Measurements from ENCODE around the gene DDX59.
"Not testable (repeated sequence)": the region's sequence is repeated elsewhere in the genome, so short reads cannot be mapped to it uniquely, and the experiment has no call there.

DDX59 gene

GRCh38 chr1:200646515-200646914 lies 23.2 kb downstream of the DDX59 start:
- no peaks in the 10 kb centered on the region for H3K27me3 ChIP-seq (ENCODE audit: control insufficient read depth, insufficient read depth, low read length)
- H3K27ac ChIP-seq (ENCODE audit: low read depth, low read length), result no peak overlapping the region
- H3K9ac ChIP-seq (ENCODE audit: low read depth, low read length), result no peak overlapping the region
- H3K4me3 ChIP-seq (ENCODE audit: low read depth, low read length), result no peak overlapping the region
- H3K4me1 ChIP-seq (ENCODE audit: control insufficient read depth, insufficient read depth, low read length), result no peaks in the 10 kb centered on the region
- peaks cover 44% of the 10 kb centered on the region for H3K36me3 ChIP-seq (ENCODE audit: control insufficient read depth, insufficient read depth, low read length)
- H3K9me3 ChIP-seq (ENCODE audit: control insufficient read depth, insufficient read depth, low read length), result no peaks in the 10 kb centered on the region

DNA sequence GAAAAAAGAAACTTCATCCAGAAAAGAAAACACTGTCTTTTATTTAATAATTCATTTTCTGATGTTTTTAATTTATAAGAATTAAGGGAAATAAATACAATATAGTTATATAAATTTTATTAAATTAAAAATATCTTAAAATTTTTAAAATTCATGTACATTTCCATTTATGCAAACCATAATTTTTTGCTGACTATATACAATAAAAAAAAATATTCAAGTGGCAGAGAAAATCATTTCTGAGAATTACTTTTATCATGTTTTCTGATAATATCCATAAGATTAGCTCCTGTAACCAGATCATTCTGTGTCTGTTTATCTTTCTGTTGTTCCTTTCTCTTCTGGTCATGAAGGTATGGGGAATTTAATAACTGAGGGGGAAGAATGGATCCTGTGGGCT lies 25.7 kb downstream of the DDX59 start:
- H3K9ac ChIP-seq (ENCODE audit: low read depth, low read length), result no peak overlapping the region
- H3K36me3 ChIP-seq (ENCODE audit: control insufficient read depth, insufficient read depth, low read length), result peaks cover 34% of the 10 kb centered on the region
- H3K27me3 ChIP-seq (ENCODE audit: control insufficient read depth, insufficient read depth, low read length), result no peaks in the 10 kb centered on the region
- no peak overlapping the region for H3K4me3 ChIP-seq (ENCODE audit: low read depth, low read length)
- H3K9me3 ChIP-seq (ENCODE audit: control insufficient read depth, insufficient read depth, low read length), result no peaks in the 10 kb centered on the region
- H3K4me1 ChIP-seq (ENCODE audit: control insufficient read depth, insufficient read depth, low read length), result no peaks in the 10 kb centered on the region
- no peak overlapping the region for H3K27ac ChIP-seq (ENCODE audit: low read depth, low read length)

DNA sequence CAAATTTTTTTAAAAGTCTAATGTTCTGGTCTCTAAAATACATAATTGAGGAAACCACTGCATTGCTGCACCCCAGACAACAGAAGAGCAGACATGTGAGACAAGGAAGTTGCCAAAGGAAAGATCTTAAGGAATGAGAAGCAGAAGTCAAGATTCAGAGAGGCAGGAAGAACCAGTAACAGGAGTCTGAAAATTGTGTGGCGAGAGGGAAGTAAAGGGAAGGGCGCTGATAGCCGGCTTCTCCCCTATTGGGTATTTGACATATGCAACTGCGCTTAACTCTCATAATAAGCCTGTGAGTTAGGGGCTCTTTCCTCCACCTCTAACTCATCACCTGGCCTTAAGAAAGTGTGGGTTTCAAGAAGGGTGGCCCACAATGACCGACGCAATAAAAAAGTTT lies 27.2 kb downstream of the DDX59 start:
- no peaks in the 10 kb centered on the region for H3K9me3 ChIP-seq (ENCODE audit: control insufficient read depth, insufficient read depth, low read length)
- H3K27ac ChIP-seq (ENCODE audit: low read depth, low read length), result no peak overlapping the region
- no peaks in the 10 kb centered on the region for H3K27me3 ChIP-seq (ENCODE audit: control insufficient read depth, insufficient read depth, low read length)
- no peak overlapping the region for H3K9ac ChIP-seq (ENCODE audit: low read depth, low read length)
- peaks cover 18% of the 10 kb centered on the region; the same call in 1 of the 2 replicates for H3K36me3 ChIP-seq (ENCODE audit: control insufficient read depth, insufficient read depth, low read length)
- no peaks in the 10 kb centered on the region for H3K4me1 ChIP-seq (ENCODE audit: control insufficient read depth, insufficient read depth, low read length)
- H3K4me3 ChIP-seq (ENCODE audit: low read depth, low read length), result no peak overlapping the region

DNA sequence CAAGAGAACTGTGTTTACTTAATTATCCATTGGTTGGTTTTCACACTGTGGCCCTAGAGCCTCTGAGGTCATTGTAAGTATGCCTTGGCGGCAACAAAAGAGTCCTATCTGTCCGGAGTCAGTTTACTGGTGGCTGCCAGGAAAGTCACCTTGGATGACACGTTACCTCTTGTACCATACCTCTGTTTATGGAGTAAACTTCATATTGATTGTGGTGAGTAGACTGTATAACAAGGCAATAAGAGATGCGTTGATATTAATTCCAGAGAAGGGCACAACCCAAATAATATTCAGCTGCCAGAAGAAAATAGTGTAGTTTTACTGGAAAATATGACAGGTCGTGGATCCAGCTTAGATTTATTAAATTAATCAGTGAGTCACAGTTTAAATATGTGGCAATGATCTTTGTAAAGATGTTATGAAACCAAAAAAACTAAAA lies 28.7 kb downstream of the DDX59 start:
- Histone ChIP-seq H3K36me3 (ENCODE audit: control insufficient read depth, insufficient read depth, low read length) (0 out of 2 replicates have a peak, but pooled peaks cover 6% of the 10 kb centered on the region), H3K27me3 (ENCODE audit: control insufficient read depth, insufficient read depth, low read length) (no peaks in the 10 kb centered on the region), H3K27ac (ENCODE audit: low read depth, low read length) (no peak overlapping the region), H3K9me3 (ENCODE audit: control insufficient read depth, insufficient read depth, low read length) (no peaks in the 10 kb centered on the region), H3K9ac (ENCODE audit: low read depth, low read length) (no peak overlapping the region), H3K4me3 (ENCODE audit: low read depth, low read length) (no peak overlapping the region), H3K4me1 (ENCODE audit: control insufficient read depth, insufficient read depth, low read length) (no peaks in the 10 kb centered on the region)

- Histone ChIP-seq H3K4me3 (ENCODE audit: low read depth, low read length) (no peak overlapping the region), H3K27ac (ENCODE audit: low read depth, low read length) (no peak overlapping the region), H3K36me3 (ENCODE audit: control insufficient read depth, insufficient read depth, low read length) (0 out of 2 replicates have a peak, but pooled peaks cover 2% of the 10 kb centered on the region), H3K27me3 (ENCODE audit: control insufficient read depth, insufficient read depth, low read length) (no peaks in the 10 kb centered on the region), H3K4me1 (ENCODE audit: control insufficient read depth, insufficient read depth, low read length) (no peaks in the 10 kb centered on the region), H3K9ac (ENCODE audit: low read depth, low read length) (no peak overlapping the region), H3K9me3 (ENCODE audit: control insufficient read depth, insufficient read depth, low read length) (no peaks in the 10 kb centered on the region)
Observed at GRCh38 chr1:200640373-200640962, 29.2 kb downstream of the DDX59 start.

GRCh38 chr1:200638073-200638472 lies 31.6 kb downstream of the DDX59 start:
- Histone ChIP-seq H3K9ac (ENCODE audit: low read depth, low read length) (no peak overlapping the region), H3K4me3 (ENCODE audit: low read depth, low read length) (no peak overlapping the region), H3K36me3 (ENCODE audit: control insufficient read depth, insufficient read depth, low read length) (no peaks in the 10 kb centered on the region), H3K4me1 (ENCODE audit: control insufficient read depth, insufficient read depth, low read length) (no peaks in the 10 kb centered on the region), H3K27ac (ENCODE audit: low read depth, low read length) (no peak overlapping the region), H3K27me3 (ENCODE audit: control insufficient read depth, insufficient read depth, low read length) (no peaks in the 10 kb centered on the region), H3K9me3 (ENCODE audit: control insufficient read depth, insufficient read depth, low read length) (no peaks in the 10 kb centered on the region)

GRCh38 chr1:200636681-200637080 lies 33.0 kb downstream of the DDX59 start:
- Histone ChIP-seq H3K36me3 (ENCODE audit: control insufficient read depth, insufficient read depth, low read length) (no peaks in the 10 kb centered on the region), H3K9me3 (ENCODE audit: control insufficient read depth, insufficient read depth, low read length) (no peaks in the 10 kb centered on the region), H3K9ac (ENCODE audit: low read depth, low read length) (no peak overlapping the region), H3K27ac (ENCODE audit: low read depth, low read length) (no peak overlapping the region), H3K27me3 (ENCODE audit: control insufficient read depth, insufficient read depth, low read length) (no peaks in the 10 kb centered on the region), H3K4me1 (ENCODE audit: control insufficient read depth, insufficient read depth, low read length) (no peaks in the 10 kb centered on the region), H3K4me3 (ENCODE audit: low read depth, low read length) (no peak overlapping the region)

- no peaks in the 10 kb centered on the region for H3K36me3 ChIP-seq (ENCODE audit: control insufficient read depth, insufficient read depth, low read length)
- H3K9me3 ChIP-seq (ENCODE audit: control insufficient read depth, insufficient read depth, low read length), result no peaks in the 10 kb centered on the region
- H3K9ac ChIP-seq (ENCODE audit: low read depth, low read length), result no peak overlapping the region
- H3K4me3 ChIP-seq (ENCODE audit: low read depth, low read length), result no peak overlapping the region
- no peak overlapping the region for H3K27ac ChIP-seq (ENCODE audit: low read depth, low read length)
- no peaks in the 10 kb centered on the region for H3K27me3 ChIP-seq (ENCODE audit: control insufficient read depth, insufficient read depth, low read length)
- H3K4me1 ChIP-seq (ENCODE audit: control insufficient read depth, insufficient read depth, low read length), result 0 out of 2 replicates have a peak, but pooled peaks cover 7% of the 10 kb centered on the region
Observed at GRCh38 chr1:200634261-200635122, 35.2 kb downstream of the DDX59 start.

GRCh38 chr1:200631375-200631774 lies 38.3 kb downstream of the DDX59 start:
- Histone ChIP-seq H3K4me1 (ENCODE audit: control insufficient read depth, insufficient read depth, low read length) (0 out of 2 replicates have a peak, but pooled peaks cover 7% of the 10 kb centered on the region), H3K36me3 (ENCODE audit: control insufficient read depth, insufficient read depth, low read length) (no peaks in the 10 kb centered on the region), H3K9me3 (ENCODE audit: control insufficient read depth, insufficient read depth, low read length) (no peaks in the 10 kb centered on the region), H3K4me3 (ENCODE audit: low read depth, low read length) (no peak overlapping the region), H3K27me3 (ENCODE audit: control insufficient read depth, insufficient read depth, low read length) (no peaks in the 10 kb centered on the region), H3K27ac (ENCODE audit: low read depth, low read length) (no peak overlapping the region), H3K9ac (ENCODE audit: low read depth, low read length) (no peak overlapping the region)

GRCh38 chr1:200630515-200630899 lies 39.2 kb downstream of the DDX59 start:
- not testable (repeated sequence) for H3K4me1 ChIP-seq (ENCODE audit: control insufficient read depth, insufficient read depth, low read length); H3K9ac ChIP-seq (ENCODE audit: low read depth, low read length); H3K27me3 ChIP-seq (ENCODE audit: control insufficient read depth, insufficient read depth, low read length); H3K27ac ChIP-seq (ENCODE audit: low read depth, low read length); H3K9me3 ChIP-seq (ENCODE audit: control insufficient read depth, insufficient read depth, low read length); H3K4me3 ChIP-seq (ENCODE audit: low read depth, low read length); H3K36me3 ChIP-seq (ENCODE audit: control insufficient read depth, insufficient read depth, low read length)

GRCh38 chr1:200629876-200630514 lies 39.7 kb downstream of the DDX59 start:
- no peaks in the 10 kb centered on the region for H3K27me3 ChIP-seq (ENCODE audit: control insufficient read depth, insufficient read depth, low read length)
- H3K9me3 ChIP-seq (ENCODE audit: control insufficient read depth, insufficient read depth, low read length), result no peaks in the 10 kb centered on the region
- no peaks in the 10 kb centered on the region for H3K36me3 ChIP-seq (ENCODE audit: control insufficient read depth, insufficient read depth, low read length)
- no peak overlapping the region for H3K9ac ChIP-seq (ENCODE audit: low read depth, low read length)
- no peak overlapping the region for H3K27ac ChIP-seq (ENCODE audit: low read depth, low read length)
- H3K4me3 ChIP-seq (ENCODE audit: low read depth, low read length), result no peak overlapping the region
- H3K4me1 ChIP-seq (ENCODE audit: control insufficient read depth, insufficient read depth, low read length), result peaks cover 10% of the 10 kb centered on the region; the same call in 1 of the 2 replicates

All from HUES48 (cell line).